GM12878 (cell line): ENCODE measurements around the gene DNAAF1. TPM values are rescaled to one million over a fixed set of nuclear protein-coding genes. Genes with fewer than 3 reads are reported as not detected.

Experiments used
- ATAC-seq: fragments of 200-7000 bp; cut with Tn5 transposase; 3 replicates; pipeline ENCODE4 v1.9.1; 2020; ENCODE audit warnings: mild to moderate bottlenecking, moderate library complexity
- BruUV-seq: library from RNA; stranded (reverse); fragments of 400-500 nt; replicated peaks from 2 replicates; lab custom pipeline; 2021; lab: Mats Ljungman, UMichigan
- CTCF ChIA-PET: fragments of 300-600 bp; sonication (Branson Sonifier 250); formaldehyde crosslinking; extraction: SDS; loops from one replicate; lab custom pipeline; 2021; ENCODE audit warnings: inconsistent platforms; lab: Yijun Ruan, JAX
- POLR2A ChIA-PET: fragments of 350-600 bp; formaldehyde crosslinking; extraction: SDS; loops from one replicate; lab custom pipeline; 2021; ENCODE audit warnings: inconsistent platforms; lab: Charles Lee
- RAD21 ChIA-PET: fragments of 300-600 bp; sonication (Branson Sonifier 250); formaldehyde crosslinking; loops from one replicate; lab custom pipeline; 2023; ENCODE audit warnings: antibody characterized with exemption; ENCODE audit not compliant: unreplicated experiment; lab: Charles Lee
- SMC1A ChIA-PET: fragments of 300-600 bp; sonication (Branson Sonifier 250); formaldehyde crosslinking; loops from one replicate; lab custom pipeline; 2023; ENCODE audit not compliant: unreplicated experiment, uncharacterized antibody; lab: Charles Lee
- DNase-seq: peaks from one replicate; pipeline ENCODE4 v3.0.0-alpha.2; 2011; ENCODE audit warnings: low read depth, low spot score
- FAIRE-seq: peaks from 3 replicates; lab custom pipeline; 2011; peaks lifted over from hg19 to GRCh38; lab: Jason Lieb, UNC
- H2AFZ ChIP-seq: 2 replicates; pipeline ENCODE4 v1.6.0; 2011; ENCODE audit warnings: low read depth, low read length, control low read depth; ENCODE audit not compliant: control insufficient read depth
- H3K27ac ChIP-seq: 2 replicates; pipeline ENCODE4 v1.5.1; 2011; ENCODE audit warnings: control low read depth; ENCODE audit not compliant: control insufficient read depth, insufficient read depth
- H3K27me3 ChIP-seq, 2 experiments: replicated peaks in 1 of 2; 2 replicates each; pipeline versions ENCODE4 v1.6.0 to v1.6.1; 2011; ENCODE audit warnings: low read length in 1 of 2; ENCODE audit not compliant: control insufficient read depth in 2 of 2, insufficient read depth in 2 of 2
- H3K36me3 ChIP-seq, 2 experiments: 2 replicates each; pipeline ENCODE4 v1.5.1; 2011; ENCODE audit warnings: low read length in 1 of 2; ENCODE audit not compliant: control insufficient read depth in 2 of 2, insufficient read depth in 2 of 2
- H3K4me1 ChIP-seq: 2 replicates; pipeline ENCODE4 v1.6.1; 2011; ENCODE audit warnings: mild to moderate bottlenecking, low read length, moderate library complexity, mixed read lengths; ENCODE audit not compliant: control insufficient read depth, insufficient read depth
- H3K4me2 ChIP-seq: 2 replicates; pipeline ENCODE4 v1.6.0; 2011; ENCODE audit warnings: control low read depth; ENCODE audit not compliant: control insufficient read depth, insufficient read depth
- H3K4me3 ChIP-seq: fragments of 200-600 bp; sonication (generic); 2 replicates; pipeline ENCODE4 v1.5.1; 2016
- H3K79me2 ChIP-seq: 2 replicates; pipeline ENCODE4 v1.6.0; 2011; ENCODE audit warnings: low read length; ENCODE audit not compliant: control insufficient read depth, insufficient read depth
- H3K9ac ChIP-seq: 2 replicates; pipeline ENCODE4 v1.8.0; 2011; ENCODE audit warnings: low read length, control low read depth, mixed read lengths; ENCODE audit not compliant: control insufficient read depth, insufficient read depth
- H3K9me3 ChIP-seq: replicated peaks from 3 replicates; pipeline ENCODE4 v1.5.1; 2011; ENCODE audit warnings: mild to moderate bottlenecking, low read length; ENCODE audit not compliant: control insufficient read depth, insufficient read depth
- H4K20me1 ChIP-seq: 2 replicates; pipeline ENCODE4 v1.6.0; 2011; ENCODE audit not compliant: control insufficient read depth, insufficient read depth
- SRF ChIP-seq, 2 experiments: IDR thresholded peaks; 2 replicates each; pipeline ENCODE4 v1.6.1; 2011; ENCODE audit warnings: low read depth in 2 of 2, low read length in 2 of 2, mild to moderate bottlenecking in 1 of 2, moderate library complexity in 1 of 2
- TCF12 ChIP-seq: IDR thresholded peaks from 2 replicates; pipeline ENCODE4 v1.6.1; 2011; ENCODE audit warnings: low read depth, mild to moderate bottlenecking, low read length
- WGBS: methylation state at CpG from one replicate; pipeline ENCODE4 v1.1.6; 2016; ENCODE audit warnings: low lambda C conversion rate; ENCODE audit not compliant: insufficient replicate concordance, insufficient coverage; ENCODE audit errors: missing lambda C conversion rate; 5-methylcytosine and 5-hydroxymethylcytosine counted together
- in situ Hi-C: fragments of 300-500 bp; cut with MboI; formaldehyde crosslinking; loops from 9 replicates; pipeline ENCODE4 v1.14.3; 2018; ENCODE audit warnings: mixed read lengths
- intact Hi-C: fragments of 100-400 bp; cut with micrococcal nuclease; formaldehyde crosslinking; loops from one replicate; pipeline ENCODE4 v1.14.2; 2022; ENCODE audit not compliant: unreplicated experiment
- polyA plus RNA-seq, 11 experiments: library from polyadenylated mRNA; depleted of rRNA in 4 of 11; unstranded in 6 of 11; stranded (reverse) in 5 of 11; fragments of >200 nt; fragmentation: Nextera tagmentation in 4 of 11; fragmentation: Illumina TruSeq in 1 of 11; extraction: Ambion mirVana in 4 of 11; extraction: Trizol in 1 of 11; gene quantifications; 1 replicate in 1 of 11; 2 replicates in 10 of 11; pipeline versions ENCODE4 v1.2.1 to v1.2.3, GENCODE V29; 2011 to 2016; ENCODE audit warnings: inconsistent platforms in 2 of 11, missing spikeins in 2 of 11, low read depth in 1 of 11
- total RNA-seq, 4 experiments: library from RNA; depleted of rRNA in 3 of 4; stranded (reverse); fragments of >200 nt in 3 of 4; fragmentation: Illumina TruSeq in 1 of 4; extraction: Trizol in 1 of 4; gene quantifications; 2 replicates each; pipeline versions ENCODE4 v1.2.1 to v1.2.3, GENCODE V29; 2013 to 2021
- TF ChIP-seq, protein P1 (sequence below): fragments of 450-650 bp; IDR thresholded peaks from 2 replicates; pipeline ENCODE4 v1.6.1; 2018; ENCODE audit warnings: mild to moderate bottlenecking, low read depth, moderate library complexity; ENCODE audit not compliant: partially characterized antibody
- TF ChIP-seq, protein P2 (sequence below): IDR thresholded peaks from 2 replicates; pipeline ENCODE4 v1.6.1; 2011; ENCODE audit warnings: low read depth, mild to moderate bottlenecking, low read length, moderate library complexity, borderline replicate concordance; ENCODE audit errors: extremely low read depth
- TF ChIP-seq, protein P3 (sequence below): IDR thresholded peaks from 2 replicates; pipeline ENCODE4 v1.6.1; 2011; ENCODE audit warnings: borderline replicate concordance, low read depth, mild to moderate bottlenecking, moderate library complexity, low read length; ENCODE audit not compliant: insufficient read depth, poor library complexity, severe bottlenecking

DNAAF1 gene
- total and polyA plus RNA-seq, 10 of the 15 experiments (the other 5 are each of a cell fraction or from before 2014, with no cell fraction given) = 0.02 to 0.76 (median 0.08) TPM; not detected in 6

DNA sequence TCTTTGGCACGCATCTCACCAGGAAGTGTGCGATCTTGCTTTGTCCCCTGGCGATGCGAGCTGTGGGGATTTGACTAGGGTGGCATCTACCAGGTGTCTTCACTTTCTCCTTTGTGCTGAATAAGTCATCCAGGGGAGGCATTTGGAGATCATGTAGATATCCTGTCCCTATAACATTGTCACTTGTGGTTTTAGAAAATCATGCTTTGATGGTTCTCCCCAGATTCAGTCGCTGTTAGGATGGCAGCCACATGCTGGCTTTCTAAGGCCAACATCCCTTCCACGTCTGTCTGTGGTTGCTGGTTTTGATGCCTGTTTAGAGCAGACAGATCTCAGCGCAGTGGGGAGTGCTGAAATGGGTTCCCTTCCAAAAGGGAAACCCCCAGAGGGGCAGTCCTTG, 48.4 kb downstream of the DNAAF1 start (continued):
- TF ChIP-seq, protein P1, sequence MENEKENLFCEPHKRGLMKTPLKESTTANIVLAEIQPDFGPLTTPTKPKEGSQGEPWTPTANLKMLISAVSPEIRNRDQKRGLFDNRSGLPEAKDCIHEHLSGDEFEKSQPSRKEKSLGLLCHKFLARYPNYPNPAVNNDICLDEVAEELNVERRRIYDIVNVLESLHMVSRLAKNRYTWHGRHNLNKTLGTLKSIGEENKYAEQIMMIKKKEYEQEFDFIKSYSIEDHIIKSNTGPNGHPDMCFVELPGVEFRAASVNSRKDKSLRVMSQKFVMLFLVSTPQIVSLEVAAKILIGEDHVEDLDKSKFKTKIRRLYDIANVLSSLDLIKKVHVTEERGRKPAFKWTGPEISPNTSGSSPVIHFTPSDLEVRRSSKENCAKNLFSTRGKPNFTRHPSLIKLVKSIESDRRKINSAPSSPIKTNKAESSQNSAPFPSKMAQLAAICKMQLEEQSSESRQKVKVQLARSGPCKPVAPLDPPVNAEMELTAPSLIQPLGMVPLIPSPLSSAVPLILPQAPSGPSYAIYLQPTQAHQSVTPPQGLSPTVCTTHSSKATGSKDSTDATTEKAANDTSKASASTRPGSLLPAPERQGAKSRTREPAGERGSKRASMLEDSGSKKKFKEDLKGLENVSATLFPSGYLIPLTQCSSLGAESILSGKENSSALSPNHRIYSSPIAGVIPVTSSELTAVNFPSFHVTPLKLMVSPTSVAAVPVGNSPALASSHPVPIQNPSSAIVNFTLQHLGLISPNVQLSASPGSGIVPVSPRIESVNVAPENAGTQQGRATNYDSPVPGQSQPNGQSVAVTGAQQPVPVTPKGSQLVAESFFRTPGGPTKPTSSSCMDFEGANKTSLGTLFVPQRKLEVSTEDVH = no peak
- TF ChIP-seq SRF (IDR thresholded peaks at IDR 0.05; ENCODE audit: low read depth in 2 of 2, low read length in 2 of 2) = no peak
- TF ChIP-seq, protein P2, sequence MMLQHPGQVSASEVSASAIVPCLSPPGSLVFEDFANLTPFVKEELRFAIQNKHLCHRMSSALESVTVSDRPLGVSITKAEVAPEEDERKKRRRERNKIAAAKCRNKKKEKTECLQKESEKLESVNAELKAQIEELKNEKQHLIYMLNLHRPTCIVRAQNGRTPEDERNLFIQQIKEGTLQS = no peak

DNA sequence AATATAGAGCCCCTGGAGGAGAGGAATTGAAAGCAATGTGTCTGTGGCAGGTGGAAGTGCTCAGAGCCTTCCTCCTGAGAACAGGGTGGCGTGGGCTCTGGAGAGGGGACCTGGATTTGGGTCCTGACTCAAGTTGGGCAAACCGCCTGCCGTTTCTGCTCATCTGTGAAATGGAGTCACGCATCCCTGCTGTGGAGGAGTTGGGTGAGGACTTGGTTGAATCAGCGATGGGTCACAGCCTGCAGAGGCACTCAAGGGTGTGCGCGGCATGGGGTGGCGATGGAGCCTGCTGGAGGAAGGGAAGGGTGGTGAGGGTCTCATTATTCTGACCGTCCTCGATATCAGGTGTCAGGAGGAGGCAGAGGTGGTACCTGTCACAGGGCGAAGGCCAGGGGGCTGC, 48.9 kb downstream of the DNAAF1 start:
- no peak for DNase-seq
- Histone ChIP-seq H3K27me3 (no peaks in the 10 kb centered on the region), H2AFZ (no peak overlapping the region), H3K9ac (no peak overlapping the region), H4K20me1 (no peaks in the 10 kb centered on the region), H3K4me2 (no peak overlapping the region), H3K9me3 (no peaks in the 10 kb centered on the region), H3K4me1 (no peaks in the 10 kb centered on the region), H3K27ac (no peak overlapping the region), H3K36me3 (no peaks in the 10 kb centered on the region), H3K4me3 (no peak overlapping the region), H3K79me2 (no peaks in the 10 kb centered on the region)
- SMC1A ChIA-PET = no interaction called here
- CTCF ChIA-PET = no interaction called here
- ATAC-seq = no peak
- no peak for TF ChIP-seq TCF12
- TF ChIP-seq, protein P3, sequence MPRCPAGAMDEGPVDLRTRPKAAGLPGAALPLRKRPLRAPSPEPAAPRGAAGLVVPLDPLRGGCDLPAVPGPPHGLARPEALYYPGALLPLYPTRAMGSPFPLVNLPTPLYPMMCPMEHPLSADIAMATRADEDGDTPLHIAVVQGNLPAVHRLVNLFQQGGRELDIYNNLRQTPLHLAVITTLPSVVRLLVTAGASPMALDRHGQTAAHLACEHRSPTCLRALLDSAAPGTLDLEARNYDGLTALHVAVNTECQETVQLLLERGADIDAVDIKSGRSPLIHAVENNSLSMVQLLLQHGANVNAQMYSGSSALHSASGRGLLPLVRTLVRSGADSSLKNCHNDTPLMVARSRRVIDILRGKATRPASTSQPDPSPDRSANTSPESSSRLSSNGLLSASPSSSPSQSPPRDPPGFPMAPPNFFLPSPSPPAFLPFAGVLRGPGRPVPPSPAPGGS = peak; percentile 50
- no peak for FAIRE-seq
- RAD21 ChIA-PET = no interaction called here
- 82% methylated on average over 11 of the region's 11 CpGs for WGBS
- in situ Hi-C loops = no loop called here
- no TSS peak for BruUV-seq
- POLR2A ChIA-PET = no interaction called here
- intact Hi-C loops = no loop called here
